Naive B cell (primary cell): Measurements from ENCODE around the gene NPDC1. TPM values are rescaled to one million over a fixed set of nuclear protein-coding genes. Genes with fewer than 3 reads are reported as not detected.

Experiments
- ATAC-seq, 2 donors: fragments of 150-1000 bp; cut with Tn5 transposase; 2 replicates each; pipeline ENCODE4 v1.10.0; 2021; ENCODE audit warnings: low read depth in 2 of 2, mild to moderate bottlenecking in 2 of 2, moderate library complexity in 2 of 2
- DNase-seq: peaks from one replicate; pipeline ENCODE4 v3.0.0; 2022
- H3K27ac Mint-ChIP-seq, 6 donors: one replicate each; pipeline ENCODE4 v1.8.0; 2020 to 2022; ENCODE audit warnings: mild to moderate bottlenecking in 6 of 6, mixed read lengths in 6 of 6, moderate library complexity in 5 of 6, inconsistent platforms in 2 of 6
- H3K27me3 Mint-ChIP-seq, 3 donors: one replicate each; pipeline ENCODE4 v1.8.0; 2021 to 2022; ENCODE audit warnings: mixed read lengths in 3 of 3, mild to moderate bottlenecking in 1 of 3
- H3K36me3 Mint-ChIP-seq, 2 donors: one replicate each; pipeline ENCODE4 v1.8.0; 2020 to 2022; ENCODE audit warnings: mixed read lengths in 2 of 2, inconsistent platforms in 1 of 2, mild to moderate bottlenecking in 1 of 2
- H3K4me1 Mint-ChIP-seq, 3 donors: one replicate each; pipeline ENCODE4 v1.8.0; 2020 to 2022; ENCODE audit warnings: mixed read lengths in 3 of 3, inconsistent platforms in 1 of 3, mild to moderate bottlenecking in 1 of 3, moderate library complexity in 1 of 3
- H3K4me3 Mint-ChIP-seq, 8 donors: one replicate each; pipeline ENCODE4 v1.8.0; 2020 to 2022; ENCODE audit warnings: mild to moderate bottlenecking in 8 of 8, mixed read lengths in 8 of 8, moderate library complexity in 8 of 8, inconsistent platforms in 2 of 8
- H3K9me3 Mint-ChIP-seq, 7 donors: one replicate each; pipeline ENCODE4 v1.8.0; 2020 to 2022; ENCODE audit warnings: mixed read lengths in 7 of 7, mild to moderate bottlenecking in 5 of 7, inconsistent platforms in 2 of 7, moderate library complexity in 1 of 7
- polyA plus RNA-seq, 6 donors: library from polyadenylated mRNA; unstranded; fragments of 300-500 nt; fragmentation: Illumina TruSeq; gene quantifications; one replicate each; pipeline ENCODE4 v1.2.3, GENCODE V29; 2021; ENCODE audit warnings: low read depth in 6 of 6

NPDC1 gene
- polyA plus RNA-seq, 6 donors from 2014 or later, result 0.68 TPM; not detected in 5

- Mint-ChIP-seq H3K27me3 (no peaks in the 10 kb centered on the region), H3K4me3 (no peak overlapping the region), H3K4me1 (peaks cover 0 to 7% (median 0%) of the 10 kb centered on the region in 3 donors), H3K9me3 (no peaks in the 10 kb centered on the region), H3K27ac (no peak overlapping the region), H3K36me3 (no peaks in the 10 kb centered on the region)
- DNase-seq (no peak), ATAC-seq (no peak)
Measured at GRCh38 chr9:137017791-137018497, 28.0 kb downstream of the NPDC1 start.

- H3K36me3 Mint-ChIP-seq, result no peaks in the 10 kb centered on the region
- no peak for ATAC-seq
Measured at GRCh38 chr9:137017071-137017470, 28.9 kb downstream of the NPDC1 start.

GRCh38 chr9:137016436-137016835 is 29.5 kb downstream of the NPDC1 start:
- Mint-ChIP-seq H3K9me3 (no peaks in the 10 kb centered on the region), H3K4me1 (no peaks in the 10 kb centered on the region), H3K27ac (no peak overlapping the region), H3K27me3 (no peaks in the 10 kb centered on the region), H3K36me3 (no peaks in the 10 kb centered on the region), H3K4me3 (no peak overlapping the region)
- ATAC-seq (no peak), DNase-seq (no peak)

More at GRCh38 chr9:137017071-137017470, 28.9 kb downstream of the NPDC1 start:
- H3K27ac Mint-ChIP-seq, result no peak overlapping the region
- H3K27me3 Mint-ChIP-seq, result no peaks in the 10 kb centered on the region
- no peaks in the 10 kb centered on the region for H3K9me3 Mint-ChIP-seq
- H3K4me3 Mint-ChIP-seq, result no peak overlapping the region
- DNase-seq, result no peak
- peaks cover 0 to 5% (median 0%) of the 10 kb centered on the region in 3 donors for H3K4me1 Mint-ChIP-seq

- Mint-ChIP-seq H3K27me3 (no peaks in the 10 kb centered on the region), H3K27ac (no peak overlapping the region), H3K9me3 (no peaks in the 10 kb centered on the region), H3K4me3 (no peak overlapping the region), H3K4me1 (no peaks in the 10 kb centered on the region), H3K36me3 (no peaks in the 10 kb centered on the region)
- ATAC-seq (no peak), DNase-seq (no peak)
Measured at GRCh38 chr9:137015976-137016375, 30.0 kb downstream of the NPDC1 start.

GRCh38 chr9:137015540-137015930 is 30.4 kb downstream of the NPDC1 start:
- ATAC-seq, result no peak
- no peak overlapping the region for H3K27ac Mint-ChIP-seq
- H3K36me3 Mint-ChIP-seq, result no peaks in the 10 kb centered on the region
- H3K27me3 Mint-ChIP-seq, result no peaks in the 10 kb centered on the region
- no peaks in the 10 kb centered on the region for H3K4me1 Mint-ChIP-seq
- H3K9me3 Mint-ChIP-seq, result no peaks in the 10 kb centered on the region
- H3K4me3 Mint-ChIP-seq, result no peak overlapping the region
- no peak for DNase-seq

- no peak overlapping the region for H3K27ac Mint-ChIP-seq
- no peaks in the 10 kb centered on the region for H3K4me1 Mint-ChIP-seq
- ATAC-seq, result no peak
- no peaks in the 10 kb centered on the region for H3K9me3 Mint-ChIP-seq
- H3K27me3 Mint-ChIP-seq, result no peaks in the 10 kb centered on the region
- H3K4me3 Mint-ChIP-seq, result no peak overlapping the region
- no peak for DNase-seq
- no peaks in the 10 kb centered on the region for H3K36me3 Mint-ChIP-seq
Measured at GRCh38 chr9:137014776-137015539, 31.0 kb downstream of the NPDC1 start.

GRCh38 chr9:137014166-137014565 is 31.8 kb downstream of the NPDC1 start:
- H3K27ac Mint-ChIP-seq, result no peak overlapping the region

GRCh38 chr9:137013571-137013940 is 32.4 kb downstream of the NPDC1 start:
- no peaks in the 10 kb centered on the region for H3K4me1 Mint-ChIP-seq
- DNase-seq, result no peak
- no peaks in the 10 kb centered on the region for H3K9me3 Mint-ChIP-seq
- H3K27ac Mint-ChIP-seq, result no peak overlapping the region
- no peak overlapping the region for H3K4me3 Mint-ChIP-seq
- no peak for ATAC-seq
- no peaks in the 10 kb centered on the region for H3K27me3 Mint-ChIP-seq
- H3K36me3 Mint-ChIP-seq, result no peaks in the 10 kb centered on the region

More at GRCh38 chr9:137014166-137014565, 31.8 kb downstream of the NPDC1 start:
- Mint-ChIP-seq H3K4me3 (no peak overlapping the region), H3K36me3 (no peaks in the 10 kb centered on the region), H3K27me3 (no peaks in the 10 kb centered on the region), H3K4me1 (no peaks in the 10 kb centered on the region), H3K9me3 (no peaks in the 10 kb centered on the region)
- no peak for ATAC-seq
- DNase-seq, result no peak

GRCh38 chr9:137012694-137013570 is 33.0 kb downstream of the NPDC1 start:
- Mint-ChIP-seq H3K36me3 (no peaks in the 10 kb centered on the region), H3K9me3 (no peaks in the 10 kb centered on the region), H3K4me1 (no peaks in the 10 kb centered on the region), H3K27me3 (no peaks in the 10 kb centered on the region), H3K27ac (no peak overlapping the region), H3K4me3 (no peak overlapping the region)
- DNase-seq, result no peak
- no peak for ATAC-seq

GRCh38 chr9:137011907-137012675 is 33.9 kb downstream of the NPDC1 start:
- DNase-seq (no peak), ATAC-seq (no peak)
- no peaks in the 10 kb centered on the region for H3K27me3 Mint-ChIP-seq
- no peaks in the 10 kb centered on the region for H3K4me1 Mint-ChIP-seq
- no peak overlapping the region for H3K27ac Mint-ChIP-seq
- no peaks in the 10 kb centered on the region for H3K36me3 Mint-ChIP-seq
- H3K9me3 Mint-ChIP-seq, result no peaks in the 10 kb centered on the region
- H3K4me3 Mint-ChIP-seq, result no peak overlapping the region

GRCh38 chr9:137011156-137011555 is 34.8 kb downstream of the NPDC1 start:
- H3K36me3 Mint-ChIP-seq, result no peaks in the 10 kb centered on the region
- H3K4me1 Mint-ChIP-seq, result no peaks in the 10 kb centered on the region
- ATAC-seq, result no peak
- DNase-seq, result no peak
- H3K27ac Mint-ChIP-seq, result no peak overlapping the region
- no peaks in the 10 kb centered on the region for H3K9me3 Mint-ChIP-seq
- H3K27me3 Mint-ChIP-seq, result no peaks in the 10 kb centered on the region
- peak overlapping the region in 1 of 8 donors; percentile 37 for H3K4me3 Mint-ChIP-seq

- ATAC-seq (no peak), DNase-seq (no peak)
- no peaks in the 10 kb centered on the region for H3K4me1 Mint-ChIP-seq
- no peak overlapping the region for H3K27ac Mint-ChIP-seq
- no peaks in the 10 kb centered on the region for H3K27me3 Mint-ChIP-seq
- no peak overlapping the region for H3K4me3 Mint-ChIP-seq
- H3K36me3 Mint-ChIP-seq, result no peaks in the 10 kb centered on the region
- no peaks in the 10 kb centered on the region for H3K9me3 Mint-ChIP-seq
Measured at GRCh38 chr9:137009938-137010732, 35.8 kb downstream of the NPDC1 start.
